WTC11 (cell line): Measurements from ENCODE around the gene CISH. TPM values are rescaled to one million over a fixed set of nuclear protein-coding genes. Genes with fewer than 3 reads are reported as not detected.

ENCODE experiments used
- ATAC-seq: fragments of 200-7000 bp; cut with Tn5 transposase; 2 replicates; pipeline ENCODE4 v1.10.0; 2021; ENCODE audit warnings: mild to moderate bottlenecking, moderate library complexity
- CTCF ChIA-PET: fragments of 300-600 bp; sonication (Branson Sonifier 250); formaldehyde crosslinking; loops from one replicate; lab custom pipeline; 2021; ENCODE audit warnings: antibody characterized with exemption; lab: Charles Lee
- POLR2A ChIA-PET: fragments of 350-600 bp; sonication (Branson Sonifier 250); formaldehyde crosslinking; loops from one replicate; lab custom pipeline; 2021; ENCODE audit warnings: antibody characterized with exemption; lab: Charles Lee
- DNase-seq: peaks from one replicate; pipeline ENCODE4 v3.0.0; 2021; ENCODE audit warnings: low spot score
- H3K27ac Mint-ChIP-seq: 2 replicates; pipeline ENCODE4 v1.8.0; 2021; ENCODE audit warnings: mixed read lengths
- H3K27me3 Mint-ChIP-seq: 2 replicates; pipeline ENCODE4 v1.8.0; 2021; ENCODE audit warnings: low read depth, mild to moderate bottlenecking, moderate library complexity, mixed read lengths
- H3K36me3 Mint-ChIP-seq: 2 replicates; pipeline ENCODE4 v1.8.0; 2021; ENCODE audit warnings: mixed read lengths
- H3K4me1 Mint-ChIP-seq: 2 replicates; pipeline ENCODE4 v1.8.0; 2022; ENCODE audit warnings: mixed read lengths
- H3K4me3 Mint-ChIP-seq: 2 replicates; pipeline ENCODE4 v1.8.0; 2021; ENCODE audit warnings: mild to moderate bottlenecking, moderate library complexity, mixed read lengths
- H3K9me3 Mint-ChIP-seq: 2 replicates; pipeline ENCODE4 v1.8.0; 2021; ENCODE audit warnings: mixed read lengths
- CBFB ChIP-seq: sonication (generic); formaldehyde crosslinking; IDR thresholded peaks from 2 replicates; pipeline ENCODE4 v1.8.1; 2022; ENCODE audit warnings: mild to moderate bottlenecking, low read depth, missing genetic modification reagents
- CREB1 ChIP-seq: sonication (generic); formaldehyde crosslinking; IDR thresholded peaks from 2 replicates; pipeline ENCODE4 v1.8.0; 2023; ENCODE audit warnings: mild to moderate bottlenecking, missing genetic modification reagents
- ELF4 ChIP-seq: sonication (generic); formaldehyde crosslinking; IDR thresholded peaks from 2 replicates; pipeline ENCODE4 v1.8.1; 2022; ENCODE audit warnings: low read depth, mild to moderate bottlenecking, moderate library complexity, missing genetic modification reagents
- EMX1 ChIP-seq: fragments of 250-450 bp; sonication (Bioruptor Pico); IDR thresholded peaks from 2 replicates; pipeline ENCODE4 v1.8.0; 2021; ENCODE audit warnings: mild to moderate bottlenecking
- ESRRA ChIP-seq: sonication (generic); formaldehyde crosslinking; IDR thresholded peaks from 2 replicates; pipeline ENCODE4 v1.8.1; 2022; ENCODE audit warnings: mild to moderate bottlenecking, missing genetic modification reagents, borderline replicate concordance
- JUN ChIP-seq: sonication (generic); formaldehyde crosslinking; IDR thresholded peaks from 2 replicates; pipeline ENCODE4 v1.8.0; 2023; ENCODE audit warnings: mild to moderate bottlenecking, missing genetic modification reagents
- MYBL2 ChIP-seq: sonication (generic); formaldehyde crosslinking; IDR thresholded peaks from 2 replicates; pipeline ENCODE4 v1.8.1; 2023; ENCODE audit warnings: mild to moderate bottlenecking, moderate library complexity, missing genetic modification reagents
- ZNF263 ChIP-seq: sonication (generic); formaldehyde crosslinking; IDR thresholded peaks from 2 replicates; pipeline ENCODE4 v1.8.1; 2022; ENCODE audit warnings: low read depth, mild to moderate bottlenecking, moderate library complexity, missing genetic modification reagents
- ZNF416 ChIP-seq: fragments of 250-450 bp; sonication (Bioruptor Pico); IDR thresholded peaks from 2 replicates; pipeline ENCODE4 v1.9.0; 2021; ENCODE audit warnings: mild to moderate bottlenecking, inconsistent platforms
- total RNA-seq: library from RNA; stranded (reverse); gene quantifications from 3 replicates; pipeline ENCODE4 v1.2.3, GENCODE V29; 2021
- TF ChIP-seq, protein P1 (sequence below): sonication (generic); formaldehyde crosslinking; IDR thresholded peaks from 2 replicates; pipeline ENCODE4 v1.8.1; 2023; ENCODE audit warnings: mild to moderate bottlenecking, missing genetic modification reagents
- TF ChIP-seq, protein P2 (sequence below): sonication (generic); formaldehyde crosslinking; conservative IDR thresholded peaks from 2 replicates; pipeline ENCODE4 v1.8.1; 2023; ENCODE audit warnings: mild to moderate bottlenecking, low read depth, missing genetic modification reagents, moderate library complexity
- TF ChIP-seq, protein P3 (sequence below): fragments of 250-450 bp; sonication (Bioruptor Pico); IDR thresholded peaks from 2 replicates; pipeline ENCODE4 v1.9.0; 2021; ENCODE audit warnings: moderate library complexity, mild to moderate bottlenecking, inconsistent platforms, borderline replicate concordance
- TF ChIP-seq, protein P4 (sequence below): sonication (generic); formaldehyde crosslinking; IDR thresholded peaks from 2 replicates; pipeline ENCODE4 v1.8.1; 2023; ENCODE audit warnings: mild to moderate bottlenecking, missing genetic modification reagents, moderate library complexity
- TF ChIP-seq, protein P5 (sequence below): sonication (generic); formaldehyde crosslinking; IDR thresholded peaks from 2 replicates; pipeline ENCODE4 v1.8.0; 2022; ENCODE audit warnings: mild to moderate bottlenecking, missing genetic modification reagents
- TF ChIP-seq, protein P6 (sequence below): fragments of 250-450 bp; sonication (Bioruptor Pico); IDR thresholded peaks from 2 replicates; pipeline ENCODE4 v2.1.2; 2022; ENCODE audit warnings: mild to moderate bottlenecking, moderate library complexity
- TF ChIP-seq, protein P7 (sequence below): sonication (generic); formaldehyde crosslinking; IDR thresholded peaks from 2 replicates; pipeline ENCODE4 v1.8.1; 2023; ENCODE audit warnings: mild to moderate bottlenecking, missing genetic modification reagents, borderline replicate concordance

CISH gene
- total RNA-seq, 1 experiment from 2014 or later = 2.4 TPM

DNA sequence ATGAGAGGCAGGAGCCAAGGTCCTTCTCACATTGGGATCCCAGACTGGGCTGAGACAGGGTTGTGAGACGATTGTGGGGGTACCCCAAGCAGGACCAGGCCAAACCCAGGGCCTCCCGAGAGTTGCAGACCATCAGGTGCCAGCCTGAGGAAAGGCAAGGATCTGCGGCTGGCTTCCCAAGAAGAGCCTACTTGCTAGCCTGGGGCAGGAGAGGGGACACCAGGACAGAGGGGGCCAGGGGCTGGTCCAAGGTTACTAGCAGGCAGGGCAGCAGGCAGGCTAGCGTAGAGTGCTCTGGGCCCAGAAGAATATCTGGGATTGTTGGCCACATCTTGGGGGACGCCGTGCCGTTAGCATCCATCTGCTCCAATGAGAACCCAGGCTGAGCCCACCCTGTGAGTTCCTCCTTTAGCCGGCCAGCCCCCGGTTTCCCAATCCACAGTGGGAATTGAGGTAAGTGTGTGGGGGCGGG lies 546 bp downstream of the CISH start:
- H3K27ac Mint-ChIP-seq = no peak overlapping the region
- ChIA-PET POLR2A (interaction anchor here (1.3 kb wide), 1 partner anchor 274 kb away, joined by 3 read pairs; no protein-coding TSS in a partner anchor), CTCF (interaction anchor here (1.0 to 10.1 kb wide), 35 partner anchors 9 to 824 kb away, joined by 3 to 202 read pairs (median 6); partner anchors contain the start of genes C3orf18, CYB561D2, HEMK1 and NPRL2)
- no peaks in the 10 kb centered on the region for H3K36me3 Mint-ChIP-seq
- ATAC-seq (no peak), DNase-seq (no peak)
- TF ChIP-seq CREB1 (CRISPR knock-in tag) = no peak
- no peak for TF ChIP-seq CBFB (CRISPR knock-in tag)
- TF ChIP-seq, protein P1, sequence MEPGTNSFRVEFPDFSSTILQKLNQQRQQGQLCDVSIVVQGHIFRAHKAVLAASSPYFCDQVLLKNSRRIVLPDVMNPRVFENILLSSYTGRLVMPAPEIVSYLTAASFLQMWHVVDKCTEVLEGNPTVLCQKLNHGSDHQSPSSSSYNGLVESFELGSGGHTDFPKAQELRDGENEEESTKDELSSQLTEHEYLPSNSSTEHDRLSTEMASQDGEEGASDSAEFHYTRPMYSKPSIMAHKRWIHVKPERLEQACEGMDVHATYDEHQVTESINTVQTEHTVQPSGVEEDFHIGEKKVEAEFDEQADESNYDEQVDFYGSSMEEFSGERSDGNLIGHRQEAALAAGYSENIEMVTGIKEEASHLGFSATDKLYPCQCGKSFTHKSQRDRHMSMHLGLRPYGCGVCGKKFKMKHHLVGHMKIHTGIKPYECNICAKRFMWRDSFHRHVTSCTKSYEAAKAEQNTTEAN (CRISPR knock-in tag) = no peak
- TF ChIP-seq ELF4 (CRISPR knock-in tag) = no peak
- TF ChIP-seq EMX1 (CRISPR knock-in tag) = no peak
- TF ChIP-seq ESRRA (CRISPR knock-in tag) = no peak
- TF ChIP-seq, protein P2, sequence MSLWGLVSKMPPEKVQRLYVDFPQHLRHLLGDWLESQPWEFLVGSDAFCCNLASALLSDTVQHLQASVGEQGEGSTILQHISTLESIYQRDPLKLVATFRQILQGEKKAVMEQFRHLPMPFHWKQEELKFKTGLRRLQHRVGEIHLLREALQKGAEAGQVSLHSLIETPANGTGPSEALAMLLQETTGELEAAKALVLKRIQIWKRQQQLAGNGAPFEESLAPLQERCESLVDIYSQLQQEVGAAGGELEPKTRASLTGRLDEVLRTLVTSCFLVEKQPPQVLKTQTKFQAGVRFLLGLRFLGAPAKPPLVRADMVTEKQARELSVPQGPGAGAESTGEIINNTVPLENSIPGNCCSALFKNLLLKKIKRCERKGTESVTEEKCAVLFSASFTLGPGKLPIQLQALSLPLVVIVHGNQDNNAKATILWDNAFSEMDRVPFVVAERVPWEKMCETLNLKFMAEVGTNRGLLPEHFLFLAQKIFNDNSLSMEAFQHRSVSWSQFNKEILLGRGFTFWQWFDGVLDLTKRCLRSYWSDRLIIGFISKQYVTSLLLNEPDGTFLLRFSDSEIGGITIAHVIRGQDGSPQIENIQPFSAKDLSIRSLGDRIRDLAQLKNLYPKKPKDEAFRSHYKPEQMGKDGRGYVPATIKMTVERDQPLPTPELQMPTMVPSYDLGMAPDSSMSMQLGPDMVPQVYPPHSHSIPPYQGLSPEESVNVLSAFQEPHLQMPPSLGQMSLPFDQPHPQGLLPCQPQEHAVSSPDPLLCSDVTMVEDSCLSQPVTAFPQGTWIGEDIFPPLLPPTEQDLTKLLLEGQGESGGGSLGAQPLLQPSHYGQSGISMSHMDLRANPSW (CRISPR knock-in tag) = no peak
- TF ChIP-seq, protein P3, sequence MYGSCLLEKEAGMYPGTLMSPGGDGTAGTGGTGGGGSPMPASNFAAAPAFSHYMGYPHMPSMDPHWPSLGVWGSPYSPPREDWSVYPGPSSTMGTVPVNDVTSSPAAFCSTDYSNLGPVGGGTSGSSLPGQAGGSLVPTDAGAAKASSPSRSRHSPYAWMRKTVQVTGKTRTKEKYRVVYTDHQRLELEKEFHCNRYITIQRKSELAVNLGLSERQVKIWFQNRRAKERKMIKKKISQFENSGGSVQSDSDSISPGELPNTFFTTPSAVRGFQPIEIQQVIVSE (CRISPR knock-in tag) = no peak
- TF ChIP-seq MYBL2 = no peak
- TF ChIP-seq ZNF416 (CRISPR knock-in tag) = no peak
- TF ChIP-seq, protein P4, sequence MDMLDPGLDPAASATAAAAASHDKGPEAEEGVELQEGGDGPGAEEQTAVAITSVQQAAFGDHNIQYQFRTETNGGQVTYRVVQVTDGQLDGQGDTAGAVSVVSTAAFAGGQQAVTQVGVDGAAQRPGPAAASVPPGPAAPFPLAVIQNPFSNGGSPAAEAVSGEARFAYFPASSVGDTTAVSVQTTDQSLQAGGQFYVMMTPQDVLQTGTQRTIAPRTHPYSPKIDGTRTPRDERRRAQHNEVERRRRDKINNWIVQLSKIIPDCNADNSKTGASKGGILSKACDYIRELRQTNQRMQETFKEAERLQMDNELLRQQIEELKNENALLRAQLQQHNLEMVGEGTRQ (CRISPR knock-in tag) = no peak
- TF ChIP-seq JUN = no peak
- TF ChIP-seq ZNF263 (CRISPR knock-in tag) = no peak
- TF ChIP-seq, protein P5, sequence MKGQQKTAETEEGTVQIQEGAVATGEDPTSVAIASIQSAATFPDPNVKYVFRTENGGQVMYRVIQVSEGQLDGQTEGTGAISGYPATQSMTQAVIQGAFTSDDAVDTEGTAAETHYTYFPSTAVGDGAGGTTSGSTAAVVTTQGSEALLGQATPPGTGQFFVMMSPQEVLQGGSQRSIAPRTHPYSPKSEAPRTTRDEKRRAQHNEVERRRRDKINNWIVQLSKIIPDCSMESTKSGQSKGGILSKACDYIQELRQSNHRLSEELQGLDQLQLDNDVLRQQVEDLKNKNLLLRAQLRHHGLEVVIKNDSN (CRISPR knock-in tag) = no peak
- TF ChIP-seq, protein P6, sequence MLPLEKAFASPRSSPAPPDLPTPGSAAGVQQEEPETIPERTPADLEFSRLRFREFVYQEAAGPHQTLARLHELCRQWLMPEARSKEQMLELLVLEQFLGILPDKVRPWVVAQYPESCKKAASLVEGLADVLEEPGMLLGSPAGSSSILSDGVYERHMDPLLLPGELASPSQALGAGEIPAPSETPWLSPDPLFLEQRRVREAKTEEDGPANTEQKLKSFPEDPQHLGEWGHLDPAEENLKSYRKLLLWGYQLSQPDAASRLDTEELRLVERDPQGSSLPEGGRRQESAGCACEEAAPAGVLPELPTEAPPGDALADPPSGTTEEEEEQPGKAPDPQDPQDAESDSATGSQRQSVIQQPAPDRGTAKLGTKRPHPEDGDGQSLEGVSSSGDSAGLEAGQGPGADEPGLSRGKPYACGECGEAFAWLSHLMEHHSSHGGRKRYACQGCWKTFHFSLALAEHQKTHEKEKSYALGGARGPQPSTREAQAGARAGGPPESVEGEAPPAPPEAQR = no peak
- TF ChIP-seq, protein P7, sequence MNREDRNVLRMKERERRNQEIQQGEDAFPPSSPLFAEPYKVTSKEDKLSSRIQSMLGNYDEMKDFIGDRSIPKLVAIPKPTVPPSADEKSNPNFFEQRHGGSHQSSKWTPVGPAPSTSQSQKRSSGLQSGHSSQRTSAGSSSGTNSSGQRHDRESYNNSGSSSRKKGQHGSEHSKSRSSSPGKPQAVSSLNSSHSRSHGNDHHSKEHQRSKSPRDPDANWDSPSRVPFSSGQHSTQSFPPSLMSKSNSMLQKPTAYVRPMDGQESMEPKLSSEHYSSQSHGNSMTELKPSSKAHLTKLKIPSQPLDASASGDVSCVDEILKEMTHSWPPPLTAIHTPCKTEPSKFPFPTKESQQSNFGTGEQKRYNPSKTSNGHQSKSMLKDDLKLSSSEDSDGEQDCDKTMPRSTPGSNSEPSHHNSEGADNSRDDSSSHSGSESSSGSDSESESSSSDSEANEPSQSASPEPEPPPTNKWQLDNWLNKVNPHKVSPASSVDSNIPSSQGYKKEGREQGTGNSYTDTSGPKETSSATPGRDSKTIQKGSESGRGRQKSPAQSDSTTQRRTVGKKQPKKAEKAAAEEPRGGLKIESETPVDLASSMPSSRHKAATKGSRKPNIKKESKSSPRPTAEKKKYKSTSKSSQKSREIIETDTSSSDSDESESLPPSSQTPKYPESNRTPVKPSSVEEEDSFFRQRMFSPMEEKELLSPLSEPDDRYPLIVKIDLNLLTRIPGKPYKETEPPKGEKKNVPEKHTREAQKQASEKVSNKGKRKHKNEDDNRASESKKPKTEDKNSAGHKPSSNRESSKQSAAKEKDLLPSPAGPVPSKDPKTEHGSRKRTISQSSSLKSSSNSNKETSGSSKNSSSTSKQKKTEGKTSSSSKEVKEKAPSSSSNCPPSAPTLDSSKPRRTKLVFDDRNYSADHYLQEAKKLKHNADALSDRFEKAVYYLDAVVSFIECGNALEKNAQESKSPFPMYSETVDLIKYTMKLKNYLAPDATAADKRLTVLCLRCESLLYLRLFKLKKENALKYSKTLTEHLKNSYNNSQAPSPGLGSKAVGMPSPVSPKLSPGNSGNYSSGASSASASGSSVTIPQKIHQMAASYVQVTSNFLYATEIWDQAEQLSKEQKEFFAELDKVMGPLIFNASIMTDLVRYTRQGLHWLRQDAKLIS (CRISPR knock-in tag) = no peak
- peak overlapping the region; percentile 76 for H3K4me3 Mint-ChIP-seq
- peaks cover 51% of the 10 kb centered on the region for H3K27me3 Mint-ChIP-seq
- H3K9me3 Mint-ChIP-seq = no peaks in the 10 kb centered on the region
- H3K4me1 Mint-ChIP-seq = peaks cover 18% of the 10 kb centered on the region
